GM21423 (cell line): Measurements from ENCODE around the gene FAM227B.
"Not testable (repeated sequence)": the region's sequence is repeated elsewhere in the genome, so short reads cannot be mapped to it uniquely, and the experiment has no call there.

Source experiments
- ATAC-seq: cut with Tn5 transposase; IDR thresholded peaks from one replicate; pipeline ENCODE4 v1.9.1; 2021; ENCODE audit warnings: mild to moderate bottlenecking, moderate library complexity; ENCODE audit not compliant: unreplicated experiment

FAM227B gene

DNA sequence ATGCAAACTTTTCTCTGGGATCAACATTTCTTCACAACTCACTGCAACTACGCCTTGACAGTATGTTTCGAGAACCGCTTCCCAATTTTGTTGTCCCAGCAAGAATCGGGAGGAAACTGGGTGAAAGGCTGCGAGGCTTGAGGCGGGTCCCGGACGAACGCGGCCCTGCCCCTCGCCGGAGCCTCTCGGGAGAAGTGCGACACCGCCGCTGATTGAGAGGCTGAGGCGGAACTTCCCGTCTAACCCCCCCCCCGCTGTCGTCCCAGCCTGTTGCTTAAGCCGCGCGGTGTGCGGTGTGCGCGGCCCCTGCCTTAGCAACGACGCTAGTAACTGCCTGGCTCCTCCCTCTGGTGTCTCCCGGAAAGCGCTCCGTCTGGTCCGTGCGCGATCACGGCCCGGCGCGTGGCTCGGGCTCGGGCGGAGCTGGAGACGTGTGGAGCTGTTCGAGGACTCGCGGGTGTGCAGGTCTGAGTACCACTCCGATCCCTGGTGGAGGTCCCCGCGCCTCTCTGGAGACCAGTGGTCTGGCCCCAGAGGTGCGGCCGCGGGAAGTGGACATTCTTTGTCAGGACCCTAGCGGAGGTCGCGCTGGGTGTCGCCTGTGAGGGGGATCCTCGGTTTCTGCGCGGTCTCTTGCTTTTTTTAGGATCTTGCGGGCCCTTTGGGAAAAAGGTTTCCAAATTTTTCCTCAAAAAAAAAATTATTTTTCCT lies at the start of gene FAM227B, which contains the start of gene DTWD1:
Gene FAM227B (minus strand): TSS at position 161 of the 711 bp plus-strand sequence. CDS start 5,647 bp downstream, outside the sequence.
Gene DTWD1 (plus strand): TSS at position 391 of the 711 bp plus-strand sequence. CDS start 4,120 bp downstream, outside the sequence.
- peak; percentile 98 for ATAC-seq

- ATAC-seq, result no peak
These were observed 48.7 kb upstream of the FAM227B start for GRCh38 chr15:49669288-49669687.

DNA sequence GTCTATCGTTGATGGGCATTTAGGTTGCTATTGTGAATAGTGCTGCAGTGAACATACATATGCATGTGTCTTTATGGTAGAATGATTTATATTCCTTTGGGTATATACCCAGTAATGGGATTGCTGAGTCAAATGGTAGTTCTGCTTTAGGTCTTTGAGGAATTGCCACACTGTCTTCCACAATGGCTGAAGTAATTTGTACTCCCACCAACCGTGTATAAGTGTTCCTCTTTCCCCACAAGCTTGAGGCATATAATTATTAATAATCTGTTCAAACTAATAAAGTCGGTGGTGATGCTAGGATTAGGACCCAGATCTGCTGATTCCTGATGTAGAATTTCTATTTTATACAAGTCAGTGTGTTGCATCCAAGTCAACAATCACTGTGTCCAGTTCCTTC lies 45.9 kb upstream of the FAM227B start:
- ATAC-seq, result not testable (repeated sequence)

DNA sequence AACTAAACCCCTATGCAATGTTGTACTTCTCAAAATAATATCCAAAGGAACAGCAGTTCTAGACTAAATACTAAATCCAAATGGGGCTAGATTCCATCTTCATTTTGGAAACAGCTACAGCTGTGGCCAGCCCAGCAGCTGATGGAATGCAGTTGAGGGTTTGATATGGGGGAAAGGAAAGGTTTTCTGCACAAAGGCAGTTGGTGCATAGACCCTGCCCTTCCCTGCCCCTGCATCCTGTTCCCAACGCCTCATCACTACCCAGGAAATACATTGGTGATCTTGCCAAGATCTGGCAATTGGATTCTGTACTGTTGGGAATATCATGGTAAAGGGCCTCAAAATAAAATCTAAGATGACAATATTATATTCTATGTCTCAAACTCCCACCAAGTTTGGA lies 44.1 kb upstream of the FAM227B start:
- ATAC-seq, result no peak

DNA sequence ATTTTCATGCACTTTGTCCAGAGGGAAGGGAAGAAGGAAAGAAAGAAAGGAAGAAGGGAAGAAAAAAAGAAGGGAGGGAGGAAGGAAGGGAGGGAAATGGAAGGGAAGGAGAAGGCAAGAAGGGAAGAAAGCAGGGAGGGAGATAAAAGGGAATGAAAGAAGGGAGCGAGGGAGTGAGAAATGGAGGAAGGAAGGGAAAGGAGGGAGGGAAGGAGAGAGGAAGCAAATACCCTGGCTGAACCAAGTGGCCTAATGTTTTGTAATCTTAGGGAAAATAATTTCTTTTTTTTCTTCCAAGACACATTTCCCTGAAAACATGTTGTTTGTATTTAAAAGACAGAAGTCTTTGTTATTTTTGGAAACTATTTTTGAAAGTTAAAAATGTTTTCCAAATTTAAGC lies 36.1 kb upstream of the FAM227B start:
- no peak for ATAC-seq

GRCh38 chr15:49652922-49653321 lies 32.3 kb upstream of the FAM227B start:
- no peak for ATAC-seq

GRCh38 chr15:49650676-49651075 lies 30.1 kb upstream of the FAM227B start:
- no peak for ATAC-seq

DNA sequence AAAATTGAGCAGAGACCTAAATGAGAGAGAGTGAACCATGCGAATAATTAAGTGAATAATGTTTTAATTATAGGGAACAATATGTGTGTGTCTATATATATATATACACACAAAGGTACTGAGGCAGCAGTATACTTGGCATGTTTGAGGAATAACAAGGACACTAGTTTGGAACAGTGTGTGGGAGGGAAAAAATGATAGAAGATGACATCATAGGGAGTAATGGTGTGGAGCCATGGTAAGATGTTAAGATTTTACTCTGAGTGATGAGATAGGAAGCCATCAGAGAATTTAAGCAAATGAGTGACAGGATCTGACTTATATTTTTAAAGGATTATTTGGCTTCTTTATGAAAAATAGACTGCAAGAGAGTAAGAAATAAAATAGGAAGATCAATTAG lies 29.4 kb upstream of the FAM227B start:
- ATAC-seq, result no peak

DNA sequence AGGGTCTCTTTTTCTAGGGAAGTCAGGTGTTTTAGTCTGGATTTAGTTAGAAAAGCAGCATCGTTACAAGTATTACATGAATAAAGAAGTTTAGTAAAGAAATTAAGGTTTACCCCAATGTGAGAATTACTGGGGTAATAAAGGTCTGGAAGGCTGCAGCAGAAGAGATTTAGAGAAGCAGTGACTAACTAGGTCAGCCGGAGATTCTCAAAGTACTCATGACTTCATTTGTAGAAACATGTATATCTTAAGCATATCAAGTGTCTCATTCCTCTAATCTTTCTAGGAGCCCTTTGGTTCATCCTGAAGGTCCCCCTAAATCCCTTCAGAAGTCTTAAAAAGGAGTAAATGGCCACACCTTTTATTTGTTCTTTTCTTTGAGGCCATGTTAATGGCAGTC lies 26.3 kb upstream of the FAM227B start:
- ATAC-seq, result no peak

GRCh38 chr15:49645941-49646340 lies 25.3 kb upstream of the FAM227B start:
- ATAC-seq, result no peak

DNA sequence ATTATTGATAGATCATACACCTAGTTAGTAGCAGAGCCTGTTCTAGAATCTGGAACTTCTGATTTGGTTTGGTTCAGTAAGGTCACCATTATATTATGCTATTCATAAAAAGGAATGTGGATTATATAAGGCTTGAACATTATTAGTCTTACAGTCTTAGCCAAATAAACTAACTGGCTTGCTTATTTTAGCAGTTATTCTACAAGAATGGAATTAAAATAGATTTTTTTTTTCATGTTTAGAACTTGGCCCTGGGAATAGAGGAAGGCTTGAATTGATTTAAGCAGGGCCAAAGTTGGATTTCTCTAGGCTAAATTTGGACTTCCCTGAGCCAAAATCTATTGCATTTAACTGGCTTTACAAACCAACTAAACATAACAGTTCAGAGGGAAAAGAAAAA lies 24.7 kb upstream of the FAM227B start:
- ATAC-seq, result no peak

GRCh38 chr15:49644364-49644794 lies 23.8 kb upstream of the FAM227B start:
- no peak for ATAC-seq

DNA sequence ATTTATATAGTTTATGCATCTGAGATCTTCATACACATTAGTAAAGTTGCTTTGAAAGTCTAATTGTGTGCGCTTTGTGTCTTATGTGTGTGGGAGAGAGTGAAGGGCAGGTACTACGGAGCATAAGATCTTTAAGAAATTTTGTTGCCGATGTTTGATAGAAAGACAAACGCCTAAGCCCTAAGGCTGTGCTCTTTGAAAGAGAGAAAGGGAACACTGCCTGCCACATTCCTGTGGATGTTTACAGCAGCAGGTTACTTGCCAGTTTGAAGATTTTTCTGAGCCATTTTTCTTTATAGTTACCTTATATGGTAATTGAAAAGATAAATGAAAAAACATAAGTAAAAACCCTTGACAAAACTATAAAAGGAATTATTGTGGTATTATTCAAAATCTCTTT lies 17.2 kb upstream of the FAM227B start:
- no peak for ATAC-seq

GRCh38 chr15:49628379-49628778 lies 7.8 kb upstream of the FAM227B start:
- ATAC-seq, result no peak

GRCh38 chr15:49627407-49627877 lies 6.8 kb upstream of the FAM227B start:
- no peak for ATAC-seq

GRCh38 chr15:49625460-49626036 lies 4.9 kb upstream of the FAM227B start:
- no peak for ATAC-seq

- no peak for ATAC-seq
These were observed 3.4 kb upstream of the FAM227B start for GRCh38 chr15:49624056-49624455.

DNA sequence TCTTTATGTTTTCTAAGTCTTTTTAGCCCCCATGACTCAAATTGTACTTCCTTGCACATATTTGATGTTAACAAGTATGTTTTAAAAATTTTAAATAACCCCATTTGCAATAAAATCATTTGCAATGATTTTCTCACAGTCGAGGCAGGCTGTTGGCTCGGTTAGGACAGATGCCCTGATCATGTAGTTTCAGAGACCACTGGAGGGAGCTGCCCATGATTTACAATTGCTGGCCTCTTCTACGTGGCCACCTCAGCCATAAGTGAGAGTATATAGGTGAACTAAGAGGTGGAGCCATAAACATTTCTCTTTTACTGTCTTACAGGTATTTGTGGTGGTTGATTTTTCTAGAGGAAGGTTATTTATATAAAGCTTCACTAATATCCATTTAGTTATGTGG lies 1.9 kb upstream of the FAM227B start:
- no peak for ATAC-seq

DNA sequence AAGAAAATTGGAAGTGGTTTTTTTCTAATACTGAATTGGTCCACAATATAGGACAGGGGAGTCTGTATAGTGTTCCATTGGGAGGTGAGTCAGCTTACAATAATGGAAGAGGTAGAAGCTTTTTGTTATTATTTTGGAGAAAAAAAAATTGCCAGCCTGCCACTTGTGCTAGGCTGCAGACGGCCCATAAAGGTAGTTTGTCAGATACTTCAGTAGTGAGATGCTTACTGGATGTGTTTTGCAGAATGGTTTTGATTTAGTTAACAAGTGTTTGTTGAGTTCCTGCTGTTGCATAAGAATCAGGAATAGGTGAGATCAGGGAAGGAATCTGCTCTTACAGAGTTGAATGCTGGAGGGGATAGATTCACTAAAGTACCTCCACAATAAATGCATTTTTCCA lies 1.3 kb upstream of the FAM227B start:
- no peak for ATAC-seq

GRCh38 chr15:49621401-49621811 lies 788 bp upstream of the FAM227B start:
- no peak for ATAC-seq

DNA sequence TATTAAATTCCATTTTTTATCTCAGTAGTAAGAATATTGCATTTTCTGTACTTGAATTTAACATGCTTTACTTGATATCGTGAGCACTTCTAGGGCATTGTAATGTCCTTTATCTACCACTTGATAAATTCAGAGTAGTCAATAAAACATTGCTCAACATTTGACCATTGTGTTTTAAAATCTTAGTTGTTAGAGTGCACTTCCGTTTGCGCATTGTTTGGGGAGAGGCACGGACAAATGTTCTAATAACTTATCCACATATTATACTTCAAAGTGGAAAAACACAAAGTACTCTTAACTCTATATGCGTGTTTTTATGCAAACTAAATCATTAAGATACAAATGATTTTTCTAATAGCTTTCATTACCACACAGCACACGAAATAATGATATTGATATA lies 419 bp downstream of the FAM227B start:
- ATAC-seq, result no peak

GRCh38 chr15:49619226-49619625 lies 1.4 kb downstream of the FAM227B start:
- no peak for ATAC-seq
